Measurements from ENCODE around the gene HELT.

DNA sequence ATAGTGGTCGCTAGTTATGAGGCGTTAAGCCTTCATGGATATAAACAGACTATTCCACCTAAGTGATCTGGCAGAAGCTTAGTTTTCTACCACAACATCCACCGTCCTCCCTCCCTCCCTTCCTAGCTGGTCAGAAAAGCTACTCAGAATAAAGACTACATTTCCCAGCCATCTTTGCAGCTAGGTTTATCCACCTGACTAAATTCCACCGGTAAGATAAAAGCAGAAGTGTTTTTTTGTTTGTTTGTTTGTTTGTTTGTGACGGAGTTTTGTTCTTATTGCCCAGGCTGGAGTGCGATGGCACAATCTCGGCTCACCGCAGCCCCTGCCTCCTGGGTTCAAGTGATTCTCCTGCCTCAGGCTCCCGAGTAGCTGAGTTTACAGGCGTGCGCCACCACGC, 44.3 kb downstream of the HELT start:
- TF ChIP-seq POLR2A (IDR thresholded peaks at IDR 0.05), result no peak
- TF ChIP-seq, protein P1, sequence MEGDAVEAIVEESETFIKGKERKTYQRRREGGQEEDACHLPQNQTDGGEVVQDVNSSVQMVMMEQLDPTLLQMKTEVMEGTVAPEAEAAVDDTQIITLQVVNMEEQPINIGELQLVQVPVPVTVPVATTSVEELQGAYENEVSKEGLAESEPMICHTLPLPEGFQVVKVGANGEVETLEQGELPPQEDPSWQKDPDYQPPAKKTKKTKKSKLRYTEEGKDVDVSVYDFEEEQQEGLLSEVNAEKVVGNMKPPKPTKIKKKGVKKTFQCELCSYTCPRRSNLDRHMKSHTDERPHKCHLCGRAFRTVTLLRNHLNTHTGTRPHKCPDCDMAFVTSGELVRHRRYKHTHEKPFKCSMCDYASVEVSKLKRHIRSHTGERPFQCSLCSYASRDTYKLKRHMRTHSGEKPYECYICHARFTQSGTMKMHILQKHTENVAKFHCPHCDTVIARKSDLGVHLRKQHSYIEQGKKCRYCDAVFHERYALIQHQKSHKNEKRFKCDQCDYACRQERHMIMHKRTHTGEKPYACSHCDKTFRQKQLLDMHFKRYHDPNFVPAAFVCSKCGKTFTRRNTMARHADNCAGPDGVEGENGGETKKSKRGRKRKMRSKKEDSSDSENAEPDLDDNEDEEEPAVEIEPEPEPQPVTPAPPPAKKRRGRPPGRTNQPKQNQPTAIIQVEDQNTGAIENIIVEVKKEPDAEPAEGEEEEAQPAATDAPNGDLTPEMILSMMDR (IDR thresholded peaks at IDR 0.05), result no peak
